HL-60 (cell line): ENCODE data around the gene KIR2DL3.
"Not testable (repeated sequence)": the region's sequence is repeated elsewhere in the genome, so short reads cannot be mapped to it uniquely, and the experiment has no call there.

ENCODE experiments used
- CTCF ChIP-seq: IDR thresholded peaks from one replicate; pipeline ENCODE4 v1.5.1; 2011; ENCODE audit warnings: low read length, control low read depth, inconsistent platforms; ENCODE audit not compliant: insufficient read depth
- GABPA ChIP-seq: IDR thresholded peaks from 2 replicates; pipeline ENCODE4 v1.6.1; 2012; ENCODE audit warnings: low read depth
- POLR2AphosphoS5 ChIP-seq: IDR thresholded peaks from 2 replicates; pipeline ENCODE4 v1.6.1; 2012; ENCODE audit warnings: low read depth
- REST ChIP-seq: IDR thresholded peaks from 2 replicates; pipeline ENCODE4 v1.6.1; 2012; ENCODE audit warnings: low read depth; ENCODE audit not compliant: insufficient replicate concordance
- SPI1 ChIP-seq: IDR thresholded peaks from 2 replicates; pipeline ENCODE4 v1.6.1; 2012; ENCODE audit warnings: low read depth, mild to moderate bottlenecking, borderline replicate concordance

- not testable (repeated sequence) for TF ChIP-seq POLR2AphosphoS5, CTCF, REST, SPI1, GABPA
Measured at GRCh38 chr19:54778896-54779295, 40.6 kb downstream of the KIR2DL3 start.
